Measurements from ENCODE around the gene PARD3. TPM values are rescaled to one million over a fixed set of nuclear protein-coding genes. Genes with fewer than 3 reads are reported as not detected.

PARD3 gene
- total RNA-seq, 1 experiment from 2014 or later: 154 TPM

DNA sequence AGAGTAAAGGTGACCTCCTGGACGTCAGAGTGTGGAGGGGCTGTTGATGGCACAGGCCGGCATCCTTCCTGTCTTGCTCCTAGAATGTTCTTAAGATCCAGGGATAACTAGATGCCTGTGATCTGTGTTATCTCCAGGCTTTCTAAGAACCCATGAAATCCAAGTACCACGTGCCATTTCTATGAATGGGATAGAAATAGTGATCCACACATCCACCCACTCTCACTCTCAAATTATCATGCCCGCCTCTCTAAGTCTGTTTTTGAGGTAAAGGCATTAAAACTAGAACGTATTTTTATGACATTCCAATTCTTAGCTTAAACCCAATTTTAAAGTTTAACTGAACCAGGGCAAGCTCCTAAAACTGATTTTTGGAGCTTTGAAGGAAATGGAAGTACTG, 622.5 kb downstream of the PARD3 start:
- H3K9me2 ChIP-seq (replicated peaks; ENCODE audit: low read length): no peaks in the 10 kb centered on the region
- intact Hi-C loops (cut with micrococcal nuclease): no loop called here
- H3K36me3 ChIP-seq (ENCODE audit: low read depth, low read length): no peaks in the 10 kb centered on the region
- ATAC-seq (no peak), DNase-seq (no peak)
- no peaks in the 10 kb centered on the region for H3K4me1 ChIP-seq (ENCODE audit: insufficient read depth, low read length)
- no peak overlapping the region for H3K9ac ChIP-seq (ENCODE audit: low read length)
- BruUV-seq (replicated peaks): no TSS peak
- H3K9me3 ChIP-seq (ENCODE audit: low read length): no peaks in the 10 kb centered on the region
- CTCF ChIA-PET: no interaction called here
- H4K20me1 ChIP-seq (ENCODE audit: low read length): no peaks in the 10 kb centered on the region
- H3K27ac ChIP-seq (ENCODE audit: low read length): no peak overlapping the region
- H3F3A ChIP-seq (ENCODE audit: low read length, unreplicated experiment): no peaks in the 10 kb centered on the region
- no peak for TF ChIP-seq EZH2phosphoT487 (IDR thresholded peaks at IDR 0.05; ENCODE audit: borderline replicate concordance, low read length)
- no peak for TF ChIP-seq EZH2 (IDR thresholded peaks at IDR 0.05; ENCODE audit: low read length, unreplicated experiment)
- no peak for TF ChIP-seq CTCF (conservative IDR thresholded peaks at IDR 0.05; ENCODE audit: low read depth, low read length)
- no peak overlapping the region for H3K4me3 ChIP-seq (ENCODE audit: low read length)
- no peak overlapping the region for H2AFZ ChIP-seq (ENCODE audit: low read length)
- H3K79me2 ChIP-seq (ENCODE audit: low read length): no peaks in the 10 kb centered on the region
- no peak overlapping the region for H3K4me2 ChIP-seq (ENCODE audit: low read length)
- H3K27me3 ChIP-seq (ENCODE audit: low read length): no peaks in the 10 kb centered on the region
- POLR2A ChIA-PET (ENCODE audit: unreplicated experiment): no interaction called here

- no peak overlapping the region for H3K4me2 ChIP-seq (ENCODE audit: low read length)
- intact Hi-C loops (cut with micrococcal nuclease): no loop called here
- POLR2A ChIA-PET (ENCODE audit: unreplicated experiment): no interaction called here
- no TSS peak for BruUV-seq (replicated peaks)
- H3K79me2 ChIP-seq (ENCODE audit: low read length): no peaks in the 10 kb centered on the region
- H3K9ac ChIP-seq (ENCODE audit: low read length): no peak overlapping the region
- H2AFZ ChIP-seq (ENCODE audit: low read length): no peak overlapping the region
- no peaks in the 10 kb centered on the region for H3K27me3 ChIP-seq (ENCODE audit: low read length)
- H3K27ac ChIP-seq (ENCODE audit: low read length): no peak overlapping the region
- H3K36me3 ChIP-seq (ENCODE audit: low read depth, low read length): no peaks in the 10 kb centered on the region
- no peak for TF ChIP-seq EZH2phosphoT487 (IDR thresholded peaks at IDR 0.05; ENCODE audit: borderline replicate concordance, low read length)
- TF ChIP-seq CTCF (conservative IDR thresholded peaks at IDR 0.05; ENCODE audit: low read depth, low read length): no peak
- no peak for TF ChIP-seq EZH2 (IDR thresholded peaks at IDR 0.05; ENCODE audit: low read length, unreplicated experiment)
- H3F3A ChIP-seq (ENCODE audit: low read length, unreplicated experiment): no peaks in the 10 kb centered on the region
- DNase-seq: no peak
- no peaks in the 10 kb centered on the region for H3K9me3 ChIP-seq (ENCODE audit: low read length)
- CTCF ChIA-PET: no interaction called here
- H4K20me1 ChIP-seq (ENCODE audit: low read length): no peaks in the 10 kb centered on the region
- no peak overlapping the region for H3K4me3 ChIP-seq (ENCODE audit: low read length)
- H3K9me2 ChIP-seq (replicated peaks; ENCODE audit: low read length): no peaks in the 10 kb centered on the region
- no peak for ATAC-seq
- H3K4me1 ChIP-seq (ENCODE audit: insufficient read depth, low read length): no peaks in the 10 kb centered on the region
Measured at GRCh38 chr10:34191406-34191805, 623.7 kb downstream of the PARD3 start.

DNA sequence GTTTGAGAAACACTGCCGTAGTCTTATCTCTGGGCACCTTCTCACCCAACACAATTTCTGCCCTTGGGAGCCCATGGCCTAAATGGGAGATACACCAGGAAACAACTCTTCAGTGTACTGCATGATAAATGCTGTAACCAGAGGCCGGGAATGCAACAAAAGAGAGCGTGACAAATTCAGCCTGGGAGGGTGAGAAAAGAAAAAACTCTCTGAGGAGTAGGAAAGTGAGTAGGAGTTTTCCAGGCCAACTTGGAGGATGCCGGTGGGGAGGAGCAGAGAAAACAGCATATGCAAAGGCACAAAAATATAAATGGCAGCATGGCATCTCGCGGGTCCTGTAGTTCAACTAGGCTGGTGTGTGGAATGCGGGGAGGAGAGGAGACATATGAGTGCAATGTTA, 624.5 kb downstream of the PARD3 start:
- no peaks in the 10 kb centered on the region for H3K79me2 ChIP-seq (ENCODE audit: low read length)
- H3K27me3 ChIP-seq (ENCODE audit: low read length): no peaks in the 10 kb centered on the region
- H3K9me3 ChIP-seq (ENCODE audit: low read length): no peaks in the 10 kb centered on the region
- H2AFZ ChIP-seq (ENCODE audit: low read length): no peak overlapping the region
- H3K9me2 ChIP-seq (replicated peaks; ENCODE audit: low read length): no peaks in the 10 kb centered on the region
- H3K36me3 ChIP-seq (ENCODE audit: low read depth, low read length): no peaks in the 10 kb centered on the region
- H3K4me1 ChIP-seq (ENCODE audit: insufficient read depth, low read length): peaks cover 4% of the 10 kb centered on the region; the same call in 1 of the 2 replicates
- ATAC-seq (no peak), DNase-seq (no peak)
- no peak overlapping the region for H3K9ac ChIP-seq (ENCODE audit: low read length)
- TF ChIP-seq EZH2 (IDR thresholded peaks at IDR 0.05; ENCODE audit: low read length, unreplicated experiment): no peak
- no peak for TF ChIP-seq EZH2phosphoT487 (IDR thresholded peaks at IDR 0.05; ENCODE audit: borderline replicate concordance, low read length)
- TF ChIP-seq CTCF (conservative IDR thresholded peaks at IDR 0.05; ENCODE audit: low read depth, low read length): no peak
- POLR2A ChIA-PET (ENCODE audit: unreplicated experiment): no interaction called here
- no peaks in the 10 kb centered on the region for H3F3A ChIP-seq (ENCODE audit: low read length, unreplicated experiment)
- intact Hi-C loops (cut with micrococcal nuclease): no loop called here
- no peak overlapping the region for H3K4me3 ChIP-seq (ENCODE audit: low read length)
- no peaks in the 10 kb centered on the region for H4K20me1 ChIP-seq (ENCODE audit: low read length)
- H3K4me2 ChIP-seq (ENCODE audit: low read length): no peak overlapping the region
- BruUV-seq (replicated peaks): no TSS peak
- CTCF ChIA-PET: no interaction called here
- no peak overlapping the region for H3K27ac ChIP-seq (ENCODE audit: low read length)
